Liver (tissue), 9 donors: Measurements from ENCODE around the gene ASB2. TPM values are rescaled to one million over a fixed set of nuclear protein-coding genes. Genes with fewer than 3 reads are reported as not detected.

ENCODE experiments used
- DNase-seq: peaks from one replicate; pipeline ENCODE4 v3.0.0-alpha.2; 2017; ENCODE audit warnings: low spot score
- H3K27ac ChIP-seq, 2 donors: one replicate each; pipeline ENCODE4 v1.7.0; 2013; ENCODE audit warnings: inconsistent platforms in 2 of 2, low read length in 2 of 2, control low read depth in 1 of 2, low read depth in 1 of 2, mild to moderate bottlenecking in 1 of 2
- H3K27me3 ChIP-seq, 4 donors: one replicate each; pipeline versions ENCODE4 v1.6.1 to v1.7.0; 2013; ENCODE audit warnings: low read length in 3 of 4, inconsistent platforms in 1 of 4, mild to moderate bottlenecking in 1 of 4, moderate library complexity in 1 of 4; ENCODE audit not compliant: control insufficient read depth in 4 of 4, insufficient read depth in 4 of 4
- H3K36me3 ChIP-seq, 4 donors: one replicate each; pipeline versions ENCODE4 v1.6.1 to v1.7.0; 2013; ENCODE audit warnings: low read length in 3 of 4, mild to moderate bottlenecking in 3 of 4, low read depth in 1 of 4, moderate library complexity in 1 of 4; ENCODE audit not compliant: control insufficient read depth in 4 of 4, insufficient read depth in 3 of 4
- H3K4me1 ChIP-seq, 4 donors: one replicate each; pipeline versions ENCODE4 v1.6.1 to v1.7.0; 2013; ENCODE audit warnings: low read length in 3 of 4, mild to moderate bottlenecking in 3 of 4, moderate library complexity in 1 of 4; ENCODE audit not compliant: control insufficient read depth in 4 of 4, insufficient read depth in 4 of 4
- H3K4me3 ChIP-seq, 3 donors: one replicate each; pipeline versions ENCODE4 v1.6.1 to v1.7.0; 2013; ENCODE audit warnings: low read length in 3 of 3, control low read depth in 1 of 3, low read depth in 1 of 3, mild to moderate bottlenecking in 1 of 3
- H3K9ac ChIP-seq, 2 donors: one replicate each; pipeline ENCODE4 v1.7.0; 2013; ENCODE audit warnings: low read length in 2 of 2, mild to moderate bottlenecking in 2 of 2, moderate library complexity in 2 of 2, control low read depth in 1 of 2, low read depth in 1 of 2
- H3K9me3 ChIP-seq, 4 donors: one replicate each; pipeline versions ENCODE4 v1.6.1 to v1.7.0; 2013; ENCODE audit warnings: low read length in 3 of 4; ENCODE audit not compliant: control insufficient read depth in 4 of 4
- EGR1 ChIP-seq, 2 donors: IDR thresholded peaks; 2 replicates each; pipeline ENCODE4 v1.6.1; 2016 to 2018; ENCODE audit warnings: antibody characterized with exemption in 2 of 2, low read depth in 2 of 2
- FOXA1 ChIP-seq: IDR thresholded peaks from 2 replicates; pipeline ENCODE4 v1.6.1; 2016; ENCODE audit warnings: antibody characterized with exemption
- FOXA2 ChIP-seq: IDR thresholded peaks from 2 replicates; pipeline ENCODE4 v1.6.1; 2016; ENCODE audit warnings: antibody characterized with exemption
- GABPA ChIP-seq, 2 donors: IDR thresholded peaks in 1 of 2; conservative IDR thresholded peaks in 1 of 2; 2 replicates each; pipeline ENCODE4 v1.6.1; 2016; ENCODE audit warnings: antibody characterized with exemption in 2 of 2, mild to moderate bottlenecking in 1 of 2, moderate library complexity in 1 of 2
- HNF4A ChIP-seq, 2 donors: conservative IDR thresholded peaks; 2 replicates each; pipeline ENCODE4 v1.6.1; 2016; ENCODE audit warnings: antibody characterized with exemption in 2 of 2, mild to moderate bottlenecking in 2 of 2
- HNF4G ChIP-seq: IDR thresholded peaks from 2 replicates; pipeline ENCODE4 v1.6.1; 2016; ENCODE audit warnings: antibody characterized with exemption
- JUND ChIP-seq, 2 donors: IDR thresholded peaks; 2 replicates each; pipeline ENCODE4 v1.6.1; 2016; ENCODE audit warnings: antibody characterized with exemption in 2 of 2
- NR2F2 ChIP-seq: IDR thresholded peaks from 2 replicates; pipeline ENCODE4 v1.6.1; 2016; ENCODE audit warnings: antibody characterized with exemption
- RAD21 ChIP-seq, 2 donors: IDR thresholded peaks; 2 replicates each; pipeline ENCODE4 v1.6.1; 2016; ENCODE audit warnings: antibody characterized with exemption in 2 of 2, mild to moderate bottlenecking in 2 of 2
- RXRA ChIP-seq, 2 donors: IDR thresholded peaks; 2 replicates each; pipeline ENCODE4 v1.6.1; 2017 to 2018; ENCODE audit warnings: antibody characterized with exemption in 2 of 2, mild to moderate bottlenecking in 1 of 2
- SP1 ChIP-seq: IDR thresholded peaks from 2 replicates; pipeline ENCODE4 v1.6.1; 2018; ENCODE audit warnings: antibody characterized with exemption, mild to moderate bottlenecking
- TAF1 ChIP-seq: conservative IDR thresholded peaks from 2 replicates; pipeline ENCODE4 v1.6.1; 2016; ENCODE audit warnings: antibody characterized with exemption, mild to moderate bottlenecking
- YY1 ChIP-seq: IDR thresholded peaks from 2 replicates; pipeline ENCODE4 v1.6.1; 2016; ENCODE audit warnings: antibody characterized with exemption, mild to moderate bottlenecking
- WGBS: extraction: QIAGEN DNeasy Blood & Tissue Kit; methylation state at CpG from one replicate; pipeline ENCODE4 v1.1.7; 2013; 5-methylcytosine and 5-hydroxymethylcytosine counted together
- polyA plus RNA-seq, 2 donors: library from polyadenylated mRNA; stranded (reverse) in 1 of 2; unstranded in 1 of 2; fragments of 200-250 nt in 1 of 2; fragments of >200 nt in 1 of 2; fragmentation: Nextera tagmentation in 1 of 2; extraction: Ambion mirVana in 1 of 2; gene quantifications; one replicate each; pipeline versions ENCODE4 v1.2.1 to v1.2.3, GENCODE V29; 2013 to 2015
- total RNA-seq, 2 donors: library from RNA; depleted of rRNA; stranded (reverse); fragments of >200 nt; gene quantifications; one replicate each; pipeline ENCODE4 v1.2.3, GENCODE V29; 2014
- TF ChIP-seq, protein P1 (sequence below): IDR thresholded peaks from 2 replicates; pipeline ENCODE4 v1.6.1; 2016; ENCODE audit warnings: antibody characterized with exemption
- TF ChIP-seq, protein P2 (sequence below): IDR thresholded peaks from 2 replicates; pipeline ENCODE4 v1.6.1; 2016; ENCODE audit warnings: antibody characterized with exemption
- TF ChIP-seq, protein P3 (sequence below): fragments of 150-350 bp; IDR thresholded peaks from 2 replicates; pipeline ENCODE4 v1.5.1; 2017; ENCODE audit warnings: improper control_type of control experiment, low read depth, low read length; ENCODE audit not compliant: missing input control
- TF ChIP-seq, protein P4 (sequence below): IDR thresholded peaks from 2 replicates; pipeline ENCODE4 v1.6.1; 2016; ENCODE audit warnings: antibody characterized with exemption
- TF ChIP-seq, protein P5 (sequence below): IDR thresholded peaks from 2 replicates; pipeline ENCODE4 v1.6.1; 2016; ENCODE audit warnings: antibody characterized with exemption, mild to moderate bottlenecking
- donor health status: healthy.
- donor health status: healthy.
- donor health status: healthy.
- donor health status: healthy.
- donor health status: healthy.

Gene ASB2
- total and polyA plus RNA-seq, 4 donors: 0.18 to 0.56 (median 0.38) TPM

DNA sequence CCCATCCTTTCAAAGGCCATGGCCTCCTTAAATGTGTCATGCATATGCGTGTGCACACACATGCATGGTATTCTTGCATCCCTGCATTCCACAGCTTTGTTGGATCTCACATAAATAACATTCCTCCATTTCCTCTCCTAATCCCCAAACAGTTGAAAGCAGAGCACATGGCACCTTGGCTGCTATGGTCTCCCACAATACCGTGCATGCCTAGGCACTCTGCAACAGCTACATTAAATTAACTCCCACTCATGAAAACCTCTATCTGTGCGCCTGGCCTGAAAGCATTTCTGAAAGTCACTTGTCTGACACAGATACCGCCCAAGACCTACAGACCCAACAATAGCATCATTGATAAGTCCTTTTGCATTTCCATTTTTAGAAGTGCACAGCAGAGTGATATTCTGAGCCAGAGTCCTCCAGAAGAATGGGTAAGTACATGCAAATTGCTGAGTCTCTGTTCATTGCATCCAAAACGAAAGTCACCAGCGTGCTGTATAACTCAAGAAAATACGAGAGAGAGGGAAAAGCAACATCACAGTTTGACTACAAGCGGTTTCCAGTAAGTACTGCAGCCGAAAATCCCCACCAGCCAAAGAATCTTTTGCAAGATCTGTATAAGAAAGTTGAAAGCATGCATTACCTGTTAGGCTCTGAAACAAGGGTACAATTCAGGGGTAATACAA is 436 bp downstream of the ASB2 start:
- TF ChIP-seq SP1 (no peak), FOXA2 (no peak), RAD21 (IDR thresholded peaks at IDR 0.05) (no peak), RXRA (IDR thresholded peaks at IDR 0.05) (no peak), EGR1 (IDR thresholded peaks at IDR 0.05; ENCODE audit: low read depth in 2 of 2) (no peak), JUND (IDR thresholded peaks at IDR 0.05) (no peak), HNF4G (no peak), FOXA1 (no peak), GABPA (IDR thresholded peaks at IDR 0.05 in 1 of 2, conservative IDR thresholded peaks at IDR 0.05 in 1 of 2) (no peak), YY1 (no peak), TAF1 (no peak), NR2F2 (no peak), HNF4A (conservative IDR thresholded peaks at IDR 0.05) (no peak)
- TF ChIP-seq, protein P1, sequence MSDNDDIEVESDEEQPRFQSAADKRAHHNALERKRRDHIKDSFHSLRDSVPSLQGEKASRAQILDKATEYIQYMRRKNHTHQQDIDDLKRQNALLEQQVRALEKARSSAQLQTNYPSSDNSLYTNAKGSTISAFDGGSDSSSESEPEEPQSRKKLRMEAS: no peak
- TF ChIP-seq, protein P2, sequence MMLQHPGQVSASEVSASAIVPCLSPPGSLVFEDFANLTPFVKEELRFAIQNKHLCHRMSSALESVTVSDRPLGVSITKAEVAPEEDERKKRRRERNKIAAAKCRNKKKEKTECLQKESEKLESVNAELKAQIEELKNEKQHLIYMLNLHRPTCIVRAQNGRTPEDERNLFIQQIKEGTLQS: no peak
- TF ChIP-seq, protein P3, sequence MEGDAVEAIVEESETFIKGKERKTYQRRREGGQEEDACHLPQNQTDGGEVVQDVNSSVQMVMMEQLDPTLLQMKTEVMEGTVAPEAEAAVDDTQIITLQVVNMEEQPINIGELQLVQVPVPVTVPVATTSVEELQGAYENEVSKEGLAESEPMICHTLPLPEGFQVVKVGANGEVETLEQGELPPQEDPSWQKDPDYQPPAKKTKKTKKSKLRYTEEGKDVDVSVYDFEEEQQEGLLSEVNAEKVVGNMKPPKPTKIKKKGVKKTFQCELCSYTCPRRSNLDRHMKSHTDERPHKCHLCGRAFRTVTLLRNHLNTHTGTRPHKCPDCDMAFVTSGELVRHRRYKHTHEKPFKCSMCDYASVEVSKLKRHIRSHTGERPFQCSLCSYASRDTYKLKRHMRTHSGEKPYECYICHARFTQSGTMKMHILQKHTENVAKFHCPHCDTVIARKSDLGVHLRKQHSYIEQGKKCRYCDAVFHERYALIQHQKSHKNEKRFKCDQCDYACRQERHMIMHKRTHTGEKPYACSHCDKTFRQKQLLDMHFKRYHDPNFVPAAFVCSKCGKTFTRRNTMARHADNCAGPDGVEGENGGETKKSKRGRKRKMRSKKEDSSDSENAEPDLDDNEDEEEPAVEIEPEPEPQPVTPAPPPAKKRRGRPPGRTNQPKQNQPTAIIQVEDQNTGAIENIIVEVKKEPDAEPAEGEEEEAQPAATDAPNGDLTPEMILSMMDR: no peak
- TF ChIP-seq, protein P4, sequence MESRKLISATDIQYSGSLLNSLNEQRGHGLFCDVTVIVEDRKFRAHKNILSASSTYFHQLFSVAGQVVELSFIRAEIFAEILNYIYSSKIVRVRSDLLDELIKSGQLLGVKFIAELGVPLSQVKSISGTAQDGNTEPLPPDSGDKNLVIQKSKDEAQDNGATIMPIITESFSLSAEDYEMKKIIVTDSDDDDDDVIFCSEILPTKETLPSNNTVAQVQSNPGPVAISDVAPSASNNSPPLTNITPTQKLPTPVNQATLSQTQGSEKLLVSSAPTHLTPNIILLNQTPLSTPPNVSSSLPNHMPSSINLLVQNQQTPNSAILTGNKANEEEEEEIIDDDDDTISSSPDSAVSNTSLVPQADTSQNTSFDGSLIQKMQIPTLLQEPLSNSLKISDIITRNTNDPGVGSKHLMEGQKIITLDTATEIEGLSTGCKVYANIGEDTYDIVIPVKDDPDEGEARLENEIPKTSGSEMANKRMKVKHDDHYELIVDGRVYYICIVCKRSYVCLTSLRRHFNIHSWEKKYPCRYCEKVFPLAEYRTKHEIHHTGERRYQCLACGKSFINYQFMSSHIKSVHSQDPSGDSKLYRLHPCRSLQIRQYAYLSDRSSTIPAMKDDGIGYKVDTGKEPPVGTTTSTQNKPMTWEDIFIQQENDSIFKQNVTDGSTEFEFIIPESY: no peak
- TF ChIP-seq, protein P5, sequence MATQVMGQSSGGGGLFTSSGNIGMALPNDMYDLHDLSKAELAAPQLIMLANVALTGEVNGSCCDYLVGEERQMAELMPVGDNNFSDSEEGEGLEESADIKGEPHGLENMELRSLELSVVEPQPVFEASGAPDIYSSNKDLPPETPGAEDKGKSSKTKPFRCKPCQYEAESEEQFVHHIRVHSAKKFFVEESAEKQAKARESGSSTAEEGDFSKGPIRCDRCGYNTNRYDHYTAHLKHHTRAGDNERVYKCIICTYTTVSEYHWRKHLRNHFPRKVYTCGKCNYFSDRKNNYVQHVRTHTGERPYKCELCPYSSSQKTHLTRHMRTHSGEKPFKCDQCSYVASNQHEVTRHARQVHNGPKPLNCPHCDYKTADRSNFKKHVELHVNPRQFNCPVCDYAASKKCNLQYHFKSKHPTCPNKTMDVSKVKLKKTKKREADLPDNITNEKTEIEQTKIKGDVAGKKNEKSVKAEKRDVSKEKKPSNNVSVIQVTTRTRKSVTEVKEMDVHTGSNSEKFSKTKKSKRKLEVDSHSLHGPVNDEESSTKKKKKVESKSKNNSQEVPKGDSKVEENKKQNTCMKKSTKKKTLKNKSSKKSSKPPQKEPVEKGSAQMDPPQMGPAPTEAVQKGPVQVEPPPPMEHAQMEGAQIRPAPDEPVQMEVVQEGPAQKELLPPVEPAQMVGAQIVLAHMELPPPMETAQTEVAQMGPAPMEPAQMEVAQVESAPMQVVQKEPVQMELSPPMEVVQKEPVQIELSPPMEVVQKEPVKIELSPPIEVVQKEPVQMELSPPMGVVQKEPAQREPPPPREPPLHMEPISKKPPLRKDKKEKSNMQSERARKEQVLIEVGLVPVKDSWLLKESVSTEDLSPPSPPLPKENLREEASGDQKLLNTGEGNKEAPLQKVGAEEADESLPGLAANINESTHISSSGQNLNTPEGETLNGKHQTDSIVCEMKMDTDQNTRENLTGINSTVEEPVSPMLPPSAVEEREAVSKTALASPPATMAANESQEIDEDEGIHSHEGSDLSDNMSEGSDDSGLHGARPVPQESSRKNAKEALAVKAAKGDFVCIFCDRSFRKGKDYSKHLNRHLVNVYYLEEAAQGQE: no peak
- no peaks in the 10 kb centered on the region for H3K36me3 ChIP-seq
- H3K9me3 ChIP-seq: no peaks in the 10 kb centered on the region
- H3K27ac ChIP-seq: no peak overlapping the region
- H3K4me1 ChIP-seq: peaks cover 0 to 6% (median 2%) of the 10 kb centered on the region in 4 donors
- no peak for DNase-seq
- H3K27me3 ChIP-seq: no peaks in the 10 kb centered on the region
- no peak overlapping the region for H3K4me3 ChIP-seq
- WGBS: 69% methylated on average over 9 of the region's 9 CpGs
- H3K9ac ChIP-seq: no peak overlapping the region
